HEK293T (cell line): ENCODE results near the gene CDH20.

ENCODE experiments used
- CTCF ChIA-PET: fragments of 350-600 bp; formaldehyde crosslinking; extraction: SDS; loops from one replicate; lab custom pipeline; 2021; ENCODE audit warnings: antibody characterized with exemption, inconsistent platforms; lab: Yijun Ruan, JAX
- POLR2A ChIA-PET: fragments of 350-600 bp; formaldehyde crosslinking; extraction: SDS; loops from one replicate; lab custom pipeline; 2020; ENCODE audit warnings: antibody characterized with exemption, inconsistent platforms; lab: Yijun Ruan, JAX
- DNase-seq: peaks from one replicate; pipeline ENCODE4 v3.0.0; 2012; ENCODE audit warnings: mixed read lengths; ENCODE audit errors: extremely low spot score
- ARNT ChIP-seq: fragments of 450-650 bp; IDR thresholded peaks from 2 replicates; pipeline ENCODE4 v1.6.1; 2017; ENCODE audit warnings: mild to moderate bottlenecking
- BHLHE40 ChIP-seq: fragments of 450-650 bp; IDR thresholded peaks from 2 replicates; pipeline ENCODE4 v1.6.1; 2016; ENCODE audit warnings: mild to moderate bottlenecking, moderate library complexity, borderline replicate concordance
- CTBP1 ChIP-seq: fragments of 450-650 bp; IDR thresholded peaks from 2 replicates; pipeline ENCODE4 v1.6.1; 2016; ENCODE audit warnings: borderline replicate concordance
- ELF4 ChIP-seq: fragments of 450-650 bp; IDR thresholded peaks from 2 replicates; pipeline ENCODE4 v1.6.1; 2017; ENCODE audit warnings: antibody characterized with exemption
- FOXA1 ChIP-seq: fragments of 450-650 bp; IDR thresholded peaks from 2 replicates; pipeline ENCODE4 v1.6.1; 2016; ENCODE audit warnings: mild to moderate bottlenecking
- FOXK2 ChIP-seq: fragments of 450-650 bp; IDR thresholded peaks from 2 replicates; pipeline ENCODE4 v1.6.1; 2016; ENCODE audit warnings: mild to moderate bottlenecking
- FOXM1 ChIP-seq: fragments of 450-650 bp; IDR thresholded peaks from 2 replicates; pipeline ENCODE4 v1.6.1; 2017; ENCODE audit warnings: mild to moderate bottlenecking, borderline replicate concordance
- HDGF ChIP-seq: fragments of 450-650 bp; IDR thresholded peaks from 2 replicates; pipeline ENCODE4 v1.6.1; 2017; ENCODE audit warnings: antibody characterized with exemption, borderline replicate concordance
- L3MBTL2 ChIP-seq: fragments of 450-650 bp; conservative IDR thresholded peaks from 2 replicates; pipeline ENCODE4 v1.6.1; 2016; ENCODE audit warnings: mild to moderate bottlenecking
- LEF1 ChIP-seq: fragments of 450-650 bp; IDR thresholded peaks from 2 replicates; pipeline ENCODE4 v1.6.1; 2017; ENCODE audit warnings: mild to moderate bottlenecking, borderline replicate concordance
- NFRKB ChIP-seq: fragments of 450-650 bp; IDR thresholded peaks from 2 replicates; pipeline ENCODE4 v1.6.1; 2016; ENCODE audit warnings: mild to moderate bottlenecking, moderate library complexity
- SP1 ChIP-seq: fragments of 450-650 bp; IDR thresholded peaks from 2 replicates; pipeline ENCODE4 v1.6.1; 2017
- SUZ12 ChIP-seq: fragments of 450-650 bp; IDR thresholded peaks from 2 replicates; pipeline ENCODE4 v1.6.1; 2016; ENCODE audit warnings: mild to moderate bottlenecking
- TARDBP ChIP-seq: fragments of 450-650 bp; IDR thresholded peaks from 2 replicates; pipeline ENCODE4 v1.6.1; 2016
- ZNF384 ChIP-seq: fragments of 450-650 bp; IDR thresholded peaks from 2 replicates; pipeline ENCODE4 v1.6.1; 2016
- TF ChIP-seq, protein P1 (sequence below): fragments of 450-650 bp; IDR thresholded peaks from 2 replicates; pipeline ENCODE4 v1.6.1; 2016

CDH20 gene

DNA sequence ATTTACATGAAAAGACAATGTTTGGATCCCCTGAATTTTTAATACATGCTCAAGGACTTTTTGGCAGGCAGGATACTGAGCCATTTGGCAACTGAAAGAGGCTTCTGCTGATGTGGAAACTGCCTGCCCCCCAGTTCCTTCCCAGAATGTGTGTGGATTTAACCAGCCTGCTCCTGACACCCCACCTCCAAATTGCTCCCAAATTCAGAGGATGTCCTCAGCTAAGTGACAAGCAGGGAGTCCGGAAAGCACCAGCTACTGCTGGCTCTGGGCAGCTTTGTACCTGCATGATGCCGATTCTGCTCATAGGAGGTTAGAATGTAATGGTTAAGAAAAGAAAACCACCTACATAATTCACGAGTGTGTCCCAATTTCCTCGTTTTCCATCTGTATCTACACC is 197.5 kb downstream of the CDH20 start:
- CTCF ChIA-PET: interaction anchor here (0.6 kb wide), 1 partner anchor 15 kb away, joined by 3 read pairs; no protein-coding TSS in a partner anchor
- TF ChIP-seq BHLHE40 (no peak), L3MBTL2 (no peak), NFRKB (no peak), FOXK2 (no peak), ZNF384 (no peak), HDGF (no peak), ELF4 (no peak), SP1 (no peak)
- DNase-seq: no peak
- POLR2A ChIA-PET: no interaction called here

DNA sequence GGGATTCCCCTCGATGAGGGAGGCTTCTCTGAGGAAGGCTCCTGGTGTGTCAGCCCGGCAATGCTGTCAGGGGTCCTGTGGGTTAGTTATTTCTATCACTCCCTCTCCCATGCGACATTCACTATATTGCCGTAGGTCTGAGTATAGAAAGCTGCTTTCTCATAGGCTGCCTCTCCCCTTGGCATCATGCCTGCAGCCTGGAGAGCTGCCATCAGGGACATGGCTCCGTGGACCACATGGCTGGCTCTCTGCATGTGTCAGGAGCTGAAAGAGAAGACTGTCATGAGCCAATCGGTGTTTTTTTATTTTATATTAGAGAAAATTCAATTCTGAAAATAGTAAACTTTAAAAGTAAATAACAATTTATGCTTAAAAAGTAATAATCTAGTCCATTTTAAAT is 198.0 kb downstream of the CDH20 start:
- DNase-seq: no peak
- ChIA-PET CTCF (interaction anchor here (0.6 kb wide), 1 partner anchor 14 kb away, joined by 3 read pairs; no protein-coding TSS in a partner anchor), POLR2A (no interaction called here)
- TF ChIP-seq TARDBP (no peak), CTBP1 (no peak), ELF4 (no peak), FOXM1 (no peak), ARNT (no peak), SP1 (no peak), L3MBTL2 (no peak), BHLHE40 (no peak), FOXK2 (no peak), ZNF384 (no peak), SUZ12 (no peak), FOXA1 (no peak), LEF1 (no peak), HDGF (no peak), NFRKB (no peak)
- TF ChIP-seq, protein P1, sequence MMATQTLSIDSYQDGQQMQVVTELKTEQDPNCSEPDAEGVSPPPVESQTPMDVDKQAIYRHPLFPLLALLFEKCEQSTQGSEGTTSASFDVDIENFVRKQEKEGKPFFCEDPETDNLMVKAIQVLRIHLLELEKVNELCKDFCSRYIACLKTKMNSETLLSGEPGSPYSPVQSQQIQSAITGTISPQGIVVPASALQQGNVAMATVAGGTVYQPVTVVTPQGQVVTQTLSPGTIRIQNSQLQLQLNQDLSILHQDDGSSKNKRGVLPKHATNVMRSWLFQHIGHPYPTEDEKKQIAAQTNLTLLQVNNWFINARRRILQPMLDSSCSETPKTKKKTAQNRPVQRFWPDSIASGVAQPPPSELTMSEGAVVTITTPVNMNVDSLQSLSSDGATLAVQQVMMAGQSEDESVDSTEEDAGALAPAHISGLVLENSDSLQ: no peak

DNA sequence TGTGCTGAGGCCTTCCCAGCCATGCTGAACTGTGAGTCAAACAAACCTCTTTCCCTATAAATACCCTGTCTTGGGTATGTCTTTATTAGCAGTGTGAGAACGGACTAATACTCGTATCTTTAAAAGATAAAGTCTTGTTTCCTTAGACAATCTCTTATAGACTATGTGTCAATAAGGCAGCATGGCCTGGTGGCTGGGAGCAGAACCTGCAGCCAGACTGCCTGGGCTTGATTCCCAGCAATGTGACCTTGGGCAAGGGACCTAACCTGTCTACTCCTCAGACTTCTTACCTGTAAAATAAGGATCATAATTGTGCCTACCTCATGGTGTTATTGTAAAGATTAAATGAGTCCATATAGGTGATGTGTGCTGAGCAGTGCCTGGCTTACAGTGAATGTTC is 198.7 kb downstream of the CDH20 start:
- CTCF ChIA-PET: no interaction called here
- POLR2A ChIA-PET: no interaction called here
- DNase-seq: no peak
- TF ChIP-seq TARDBP (no peak), FOXA1 (no peak), NFRKB (no peak), L3MBTL2 (no peak), HDGF (no peak), SP1 (no peak), FOXK2 (no peak), FOXM1 (no peak), ELF4 (no peak)

DNA sequence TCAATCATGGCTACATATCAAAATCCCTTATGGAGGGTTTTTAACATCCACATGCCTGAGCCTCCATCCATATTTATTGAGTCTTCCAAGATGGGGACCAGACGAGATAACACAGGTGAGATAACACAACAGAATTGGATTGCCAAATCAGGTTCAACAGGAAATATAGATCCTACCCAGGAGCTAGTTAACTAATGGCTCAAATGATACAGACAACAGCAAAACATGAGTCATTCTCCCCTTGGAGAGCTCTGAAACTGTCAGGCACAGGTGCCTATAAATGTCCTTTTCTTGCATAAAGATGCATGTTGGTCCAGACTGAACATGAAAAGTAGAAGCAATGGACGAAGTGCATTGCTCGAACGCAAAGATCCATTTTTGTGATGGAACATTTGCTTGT is 202.2 kb downstream of the CDH20 start:
- CTCF ChIA-PET: interaction anchor here (0.6 kb wide), 1 partner anchor 17 kb away, joined by 3 read pairs; no protein-coding TSS in a partner anchor
- POLR2A ChIA-PET: no interaction called here

DNA sequence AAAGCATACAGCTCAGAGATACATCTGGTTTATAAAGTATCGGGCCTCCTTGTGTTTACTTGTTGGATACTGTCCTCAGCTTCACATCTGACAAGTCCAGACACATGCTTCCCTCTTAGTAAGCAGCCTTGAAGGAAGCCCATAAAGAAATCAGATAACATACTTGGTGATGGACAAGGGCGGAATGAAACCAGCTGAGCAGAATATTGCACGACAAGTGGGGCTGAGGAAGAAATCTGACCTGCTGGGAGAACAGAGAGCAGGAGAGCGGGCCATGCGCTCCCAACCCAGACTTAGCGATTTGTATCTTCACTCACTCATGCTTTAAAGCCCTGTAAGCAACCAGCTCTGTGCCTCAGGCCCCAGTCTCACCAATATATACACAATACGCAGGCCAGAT is 208.4 kb downstream of the CDH20 start:
- DNase-seq: no peak
- TF ChIP-seq L3MBTL2 (no peak), TARDBP (no peak), ZNF384 (no peak), HDGF (no peak), FOXK2 (no peak), BHLHE40 (no peak), NFRKB (no peak)
- POLR2A ChIA-PET: no interaction called here
- CTCF ChIA-PET: no interaction called here

More for the DNA sequence above, 202.2 kb downstream of the CDH20 start:
- no peak for DNase-seq
- TF ChIP-seq CTBP1 (no peak), FOXK2 (no peak), ELF4 (no peak), ARNT (no peak), TARDBP (no peak), ZNF384 (no peak), L3MBTL2 (no peak), SP1 (no peak), LEF1 (no peak), HDGF (no peak), NFRKB (no peak), BHLHE40 (no peak), FOXA1 (no peak), FOXM1 (no peak), SUZ12 (no peak)
- TF ChIP-seq, protein P1: no peak

DNA sequence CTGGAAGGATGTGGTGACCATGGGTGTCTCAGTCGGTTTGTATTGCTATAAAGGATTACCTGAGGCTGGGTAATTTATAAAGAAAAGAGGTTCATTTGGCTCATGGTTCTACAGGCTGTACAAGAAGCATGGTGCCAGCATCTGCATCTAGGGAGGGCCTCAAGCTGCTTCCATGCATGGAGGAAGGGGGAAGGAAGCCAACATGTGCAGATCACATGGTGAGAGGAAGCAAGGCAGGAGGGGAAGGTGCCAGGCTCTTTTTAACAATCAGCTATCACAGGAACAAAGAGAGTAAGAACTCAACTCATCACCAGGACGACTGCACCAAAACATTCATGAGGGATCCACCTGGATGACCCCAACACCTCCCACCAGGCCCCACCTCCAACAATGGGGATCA is 209.4 kb downstream of the CDH20 start:
- CTCF ChIA-PET: interaction anchor here (0.8 kb wide), 1 partner anchor 220 kb away, joined by 4 read pairs; no protein-coding TSS in a partner anchor
- DNase-seq: no peak
- POLR2A ChIA-PET: no interaction called here
- TF ChIP-seq FOXA1: no peak
- TF ChIP-seq FOXK2: no peak
- TF ChIP-seq BHLHE40: no peak
- TF ChIP-seq ZNF384: no peak
- no peak for TF ChIP-seq LEF1
- no peak for TF ChIP-seq ELF4
- TF ChIP-seq, protein P1: no peak
- no peak for TF ChIP-seq L3MBTL2
- TF ChIP-seq NFRKB: no peak
- no peak for TF ChIP-seq CTBP1
- no peak for TF ChIP-seq FOXM1
- no peak for TF ChIP-seq SP1
